Astrocyte of the cerebellum (primary cell): ENCODE results near the gene NPHP4.

Experiments used
- DNase-seq: peaks from one replicate; pipeline ENCODE4 v3.0.0-alpha.2; 2011; ENCODE audit warnings: low read depth
- H3K4me3 ChIP-seq: 2 replicates; pipeline ENCODE4 v1.5.1; 2011; ENCODE audit warnings: mild to moderate bottlenecking, low read depth, low read length, moderate library complexity
- in situ Hi-C: cut with HindIII; loops from 2 replicates; pipeline ENCODE4 v1.10.0; 2017; ENCODE audit warnings: low sequenced_read_pairs
- TF ChIP-seq, protein P1 (sequence below): IDR thresholded peaks from 2 replicates; pipeline ENCODE4 v1.5.1; 2012; ENCODE audit warnings: low read length, low read depth, moderate library complexity, mild to moderate bottlenecking; ENCODE audit errors: missing control alignments

NPHP4 gene

DNA sequence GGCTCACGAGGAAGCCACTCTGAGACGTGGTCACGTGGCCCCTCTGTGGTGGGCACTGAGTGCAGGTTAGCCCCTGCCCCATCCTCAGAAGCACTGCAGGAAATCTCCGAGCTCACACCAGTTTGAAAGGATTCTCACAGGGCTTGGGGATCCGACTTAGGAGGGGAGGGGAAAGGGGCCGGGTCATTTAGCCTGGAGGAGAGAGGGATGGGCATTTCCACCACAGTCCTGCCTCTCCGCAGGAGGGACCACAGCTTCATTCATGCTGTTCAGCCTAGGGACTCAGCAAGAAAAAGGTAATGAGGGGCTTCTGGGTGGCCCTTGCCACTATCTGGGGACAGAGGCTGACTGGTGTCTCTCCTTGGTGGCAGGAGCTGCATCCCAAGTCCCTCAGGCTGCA, 126.5 kb downstream of the NPHP4 start:
- DNase-seq = no peak
- TF ChIP-seq, protein P1, sequence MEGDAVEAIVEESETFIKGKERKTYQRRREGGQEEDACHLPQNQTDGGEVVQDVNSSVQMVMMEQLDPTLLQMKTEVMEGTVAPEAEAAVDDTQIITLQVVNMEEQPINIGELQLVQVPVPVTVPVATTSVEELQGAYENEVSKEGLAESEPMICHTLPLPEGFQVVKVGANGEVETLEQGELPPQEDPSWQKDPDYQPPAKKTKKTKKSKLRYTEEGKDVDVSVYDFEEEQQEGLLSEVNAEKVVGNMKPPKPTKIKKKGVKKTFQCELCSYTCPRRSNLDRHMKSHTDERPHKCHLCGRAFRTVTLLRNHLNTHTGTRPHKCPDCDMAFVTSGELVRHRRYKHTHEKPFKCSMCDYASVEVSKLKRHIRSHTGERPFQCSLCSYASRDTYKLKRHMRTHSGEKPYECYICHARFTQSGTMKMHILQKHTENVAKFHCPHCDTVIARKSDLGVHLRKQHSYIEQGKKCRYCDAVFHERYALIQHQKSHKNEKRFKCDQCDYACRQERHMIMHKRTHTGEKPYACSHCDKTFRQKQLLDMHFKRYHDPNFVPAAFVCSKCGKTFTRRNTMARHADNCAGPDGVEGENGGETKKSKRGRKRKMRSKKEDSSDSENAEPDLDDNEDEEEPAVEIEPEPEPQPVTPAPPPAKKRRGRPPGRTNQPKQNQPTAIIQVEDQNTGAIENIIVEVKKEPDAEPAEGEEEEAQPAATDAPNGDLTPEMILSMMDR = no peak
- no peak overlapping the region for H3K4me3 ChIP-seq
- in situ Hi-C loops = no loop called here

DNA sequence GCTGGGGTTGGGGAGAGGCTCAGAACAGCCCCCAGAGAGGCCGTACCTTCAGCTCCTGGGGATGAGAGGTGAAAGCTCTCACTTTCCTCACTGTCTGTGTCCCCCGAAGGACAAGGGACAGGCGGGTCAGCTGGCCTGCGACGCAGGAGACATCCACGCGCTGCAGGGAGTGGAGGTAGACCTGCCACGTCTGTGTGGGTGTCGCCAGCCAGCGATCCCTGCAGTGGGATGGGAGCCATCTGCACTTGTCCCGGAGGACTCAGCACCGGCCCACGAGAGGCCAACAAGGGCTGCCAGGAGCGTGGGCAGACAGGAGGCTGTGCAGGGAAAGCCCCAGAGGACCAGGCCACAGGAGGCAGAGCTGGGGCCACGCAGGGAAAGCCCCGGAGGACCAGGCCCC, 127.2 kb downstream of the NPHP4 start:
- TF ChIP-seq, protein P1 = no peak
- H3K4me3 ChIP-seq = no peak overlapping the region
- no peak for DNase-seq
- in situ Hi-C loops = no loop called here

DNA sequence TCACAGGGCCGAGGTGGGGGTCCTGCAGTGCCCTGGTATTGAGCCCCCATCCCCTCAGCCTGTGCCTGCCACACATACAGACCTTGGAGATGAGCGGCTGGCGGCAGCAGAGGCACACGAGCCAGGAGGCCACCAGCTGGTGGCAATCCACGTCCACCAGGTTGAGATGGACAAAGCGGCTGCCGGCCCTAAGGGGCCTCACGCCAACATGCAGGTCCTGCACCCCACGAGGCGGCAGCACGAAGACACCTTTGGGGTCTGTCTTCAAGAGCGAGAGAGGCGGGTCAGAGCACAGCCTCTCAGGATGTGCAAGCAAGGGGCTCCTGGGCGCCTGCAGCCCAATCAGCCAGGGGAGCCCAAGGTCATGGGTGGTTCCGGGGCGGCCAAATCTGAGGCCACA, 128.0 kb downstream of the NPHP4 start:
- TF ChIP-seq, protein P1 = no peak
- DNase-seq = no peak
- in situ Hi-C loops = no loop called here
- H3K4me3 ChIP-seq = no peak overlapping the region

DNA sequence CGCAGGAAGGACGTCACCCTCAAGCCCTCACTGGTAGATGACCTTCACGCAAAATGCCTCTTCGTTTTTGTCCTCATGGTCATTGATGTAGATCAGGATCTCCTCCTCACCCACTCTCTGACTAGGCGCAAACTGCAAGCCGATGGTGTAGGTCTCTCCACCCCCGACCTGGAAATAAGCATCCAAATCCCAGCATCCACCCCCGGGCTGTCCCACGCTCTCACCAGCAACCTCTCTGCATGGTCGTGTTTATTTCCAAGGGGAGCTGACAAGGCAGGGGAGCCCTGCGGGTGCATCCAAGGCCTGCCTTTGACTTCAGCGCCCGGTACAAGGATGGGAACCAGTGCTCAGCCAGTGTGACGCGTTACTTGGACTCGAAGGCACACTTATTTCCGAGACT, 129.0 kb downstream of the NPHP4 start:
- no peak overlapping the region for H3K4me3 ChIP-seq
- in situ Hi-C loops = no loop called here
- TF ChIP-seq, protein P1 = no peak
- no peak for DNase-seq

DNA sequence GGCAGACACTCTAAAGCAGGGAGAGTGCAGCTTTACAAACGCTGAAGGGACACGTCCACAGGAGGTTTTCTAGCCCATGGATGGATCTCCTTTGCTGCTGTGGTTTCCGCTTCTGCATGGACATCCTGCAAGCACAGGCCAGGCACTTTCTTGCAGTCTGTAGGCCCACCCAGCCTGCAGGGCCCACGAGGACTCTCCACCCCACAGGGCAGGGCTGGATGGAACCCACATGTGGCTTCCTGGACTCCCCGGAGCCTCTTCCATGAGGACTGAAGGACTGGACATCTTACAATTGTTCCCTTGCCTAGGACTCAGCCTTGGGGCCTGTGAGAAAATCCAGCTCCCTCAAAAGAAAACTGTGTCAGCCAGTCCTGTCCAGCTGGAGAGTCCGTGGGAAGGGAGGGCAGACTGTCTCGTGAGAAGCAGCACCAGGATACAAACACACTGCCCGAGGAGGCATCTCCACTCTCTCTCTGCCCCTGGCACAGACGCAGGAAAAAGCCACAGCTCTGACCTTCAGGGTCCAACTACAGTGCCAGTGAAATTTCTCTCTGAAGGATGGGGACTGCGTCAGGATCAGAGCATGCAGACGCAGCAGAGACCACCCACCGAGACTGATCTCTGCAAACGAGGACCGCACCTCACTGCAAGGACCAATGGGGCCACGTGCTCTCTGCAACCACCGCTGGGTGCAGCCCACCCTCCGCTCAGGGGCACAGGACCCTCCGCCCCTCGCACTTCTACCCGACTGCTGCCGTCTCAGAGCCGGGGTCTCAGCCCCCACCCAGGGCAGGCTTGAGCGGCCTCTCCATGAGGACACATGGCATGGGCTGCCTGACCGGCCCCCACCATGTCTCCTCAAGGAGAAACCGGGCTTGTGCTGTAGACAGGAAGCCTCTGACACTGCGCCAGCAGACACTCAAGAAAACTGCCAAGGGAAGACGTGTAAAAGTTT, 130.1 kb downstream of the NPHP4 start:
- in situ Hi-C loops = no loop called here
- no peak for DNase-seq

DNA sequence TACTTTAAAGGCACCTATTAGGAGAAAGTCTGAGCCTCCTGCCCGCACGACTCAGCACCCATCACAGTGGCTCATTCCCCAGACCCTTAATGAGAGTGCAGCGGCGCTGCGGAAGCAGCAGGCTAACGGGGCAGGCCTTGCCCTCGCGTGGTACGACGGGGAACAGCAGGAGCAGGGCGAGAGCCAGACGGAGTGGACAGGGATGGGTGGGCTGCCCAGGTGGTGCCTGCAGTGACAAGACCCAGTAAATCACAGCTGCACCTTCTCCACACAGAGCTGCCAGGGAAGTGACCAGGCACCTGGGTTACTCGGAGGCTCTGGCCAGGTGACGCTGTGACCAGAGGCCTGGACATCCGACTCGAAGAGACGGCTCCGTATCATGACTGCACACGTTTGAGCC, 131.9 kb downstream of the NPHP4 start:
- in situ Hi-C loops = no loop called here
- no peak for DNase-seq

More for the DNA sequence above, 130.1 kb downstream of the NPHP4 start:
- H3K4me3 ChIP-seq = no peak overlapping the region
- TF ChIP-seq, protein P1 = no peak

More for the DNA sequence above, 131.9 kb downstream of the NPHP4 start:
- TF ChIP-seq, protein P1 = no peak
- no peak overlapping the region for H3K4me3 ChIP-seq
